ENCODE data around the gene GRIA1.

The GRIA1 gene

GRCh38 chr5:153456354-153456753 is 34.1 kb upstream of the GRIA1 start:
- no peaks in the 10 kb centered on the region for H3K79me2 ChIP-seq (ENCODE audit: insufficient read depth, low read length)
- H3K4me1 ChIP-seq (ENCODE audit: insufficient read depth, low read length, poor library complexity, severe bottlenecking), result no peaks in the 10 kb centered on the region
- TF ChIP-seq CTCF (conservative IDR thresholded peaks at IDR 0.05; ENCODE audit: low read length) (no peak), EZH2phosphoT487 (IDR thresholded peaks at IDR 0.05; ENCODE audit: borderline replicate concordance) (no peak)
- no peaks in the 10 kb centered on the region for H4K20me1 ChIP-seq (ENCODE audit: insufficient read depth, low read length, poor library complexity, severe bottlenecking)
- H3K9me3 ChIP-seq (ENCODE audit: insufficient read depth, low read depth, low read length), result no peaks in the 10 kb centered on the region
- H3F3A ChIP-seq (ENCODE audit: low read depth), result no peaks in the 10 kb centered on the region
- no peak overlapping the region for H3K9ac ChIP-seq (ENCODE audit: low read depth, low read length, poor library complexity, severe bottlenecking)
- no peak overlapping the region for H3K4me3 ChIP-seq (ENCODE audit: low read length, poor library complexity, severe bottlenecking)
- H3K27me3 ChIP-seq (ENCODE audit: insufficient read depth, low read length, poor library complexity, severe bottlenecking), result no peaks in the 10 kb centered on the region
- no peaks in the 10 kb centered on the region for H3K9me2 ChIP-seq (replicated peaks; ENCODE audit: low read depth, low read length)
- no peak overlapping the region for H2AFZ ChIP-seq (ENCODE audit: low read length)
- H3K4me2 ChIP-seq (ENCODE audit: low read depth, low read length, poor library complexity, severe bottlenecking), result no peak overlapping the region
- H3K36me3 ChIP-seq (ENCODE audit: insufficient read depth, low read length), result no peaks in the 10 kb centered on the region

- TF ChIP-seq EZH2phosphoT487 (IDR thresholded peaks at IDR 0.05; ENCODE audit: borderline replicate concordance), result no peak
- no peak for TF ChIP-seq CTCF (conservative IDR thresholded peaks at IDR 0.05; ENCODE audit: low read length)
- Histone ChIP-seq H3K9me2 (replicated peaks; ENCODE audit: low read depth, low read length) (no peaks in the 10 kb centered on the region), H3F3A (ENCODE audit: low read depth) (no peaks in the 10 kb centered on the region), H3K9me3 (ENCODE audit: insufficient read depth, low read depth, low read length) (no peaks in the 10 kb centered on the region), H2AFZ (ENCODE audit: low read length) (no peak overlapping the region), H3K4me1 (ENCODE audit: insufficient read depth, low read length, poor library complexity, severe bottlenecking) (no peaks in the 10 kb centered on the region), H3K4me3 (ENCODE audit: low read length, poor library complexity, severe bottlenecking) (no peak overlapping the region), H3K79me2 (ENCODE audit: insufficient read depth, low read length) (no peaks in the 10 kb centered on the region), H3K36me3 (ENCODE audit: insufficient read depth, low read length) (no peaks in the 10 kb centered on the region), H4K20me1 (ENCODE audit: insufficient read depth, low read length, poor library complexity, severe bottlenecking) (no peaks in the 10 kb centered on the region), H3K27me3 (ENCODE audit: insufficient read depth, low read length, poor library complexity, severe bottlenecking) (no peaks in the 10 kb centered on the region), H3K4me2 (ENCODE audit: low read depth, low read length, poor library complexity, severe bottlenecking) (no peak overlapping the region), H3K9ac (ENCODE audit: low read depth, low read length, poor library complexity, severe bottlenecking) (no peak overlapping the region)
Observed at GRCh38 chr5:153456993-153457392, 33.5 kb upstream of the GRIA1 start.

- Histone ChIP-seq H3K36me3 (ENCODE audit: insufficient read depth, low read length) (no peaks in the 10 kb centered on the region), H3K9me3 (ENCODE audit: insufficient read depth, low read depth, low read length) (no peaks in the 10 kb centered on the region), H3K4me1 (ENCODE audit: insufficient read depth, low read length, poor library complexity, severe bottlenecking) (no peaks in the 10 kb centered on the region), H2AFZ (ENCODE audit: low read length) (no peak overlapping the region), H3K9ac (ENCODE audit: low read depth, low read length, poor library complexity, severe bottlenecking) (no peak overlapping the region), H3K79me2 (ENCODE audit: insufficient read depth, low read length) (no peaks in the 10 kb centered on the region), H3K27me3 (ENCODE audit: insufficient read depth, low read length, poor library complexity, severe bottlenecking) (no peaks in the 10 kb centered on the region), H3K9me2 (replicated peaks; ENCODE audit: low read depth, low read length) (no peaks in the 10 kb centered on the region), H3F3A (ENCODE audit: low read depth) (no peaks in the 10 kb centered on the region), H4K20me1 (ENCODE audit: insufficient read depth, low read length, poor library complexity, severe bottlenecking) (no peaks in the 10 kb centered on the region), H3K4me3 (ENCODE audit: low read length, poor library complexity, severe bottlenecking) (no peak overlapping the region), H3K4me2 (ENCODE audit: low read depth, low read length, poor library complexity, severe bottlenecking) (no peak overlapping the region)
- TF ChIP-seq EZH2phosphoT487 (IDR thresholded peaks at IDR 0.05; ENCODE audit: borderline replicate concordance), result no peak
- TF ChIP-seq CTCF (conservative IDR thresholded peaks at IDR 0.05; ENCODE audit: low read length), result no peak
Observed at GRCh38 chr5:153458268-153458667, 32.2 kb upstream of the GRIA1 start.

All from Loucy (cell line).